GM12878 (cell line): ENCODE measurements around the gene TRIM39. TPM values are rescaled to one million over a fixed set of nuclear protein-coding genes. Genes with fewer than 3 reads are reported as not detected.

ENCODE experiments used
- ATAC-seq: fragments of 200-7000 bp; cut with Tn5 transposase; 3 replicates; pipeline ENCODE4 v1.9.1; 2020; ENCODE audit warnings: mild to moderate bottlenecking, moderate library complexity
- BruUV-seq: library from RNA; stranded (reverse); fragments of 400-500 nt; replicated peaks from 2 replicates; lab custom pipeline; 2021; lab: Mats Ljungman, UMichigan
- CTCF ChIA-PET: fragments of 300-600 bp; sonication (Branson Sonifier 250); formaldehyde crosslinking; extraction: SDS; loops from one replicate; lab custom pipeline; 2021; ENCODE audit warnings: inconsistent platforms; lab: Yijun Ruan, JAX
- POLR2A ChIA-PET: fragments of 350-600 bp; formaldehyde crosslinking; extraction: SDS; loops from one replicate; lab custom pipeline; 2021; ENCODE audit warnings: inconsistent platforms; lab: Charles Lee
- RAD21 ChIA-PET: fragments of 300-600 bp; sonication (Branson Sonifier 250); formaldehyde crosslinking; loops from one replicate; lab custom pipeline; 2023; ENCODE audit warnings: antibody characterized with exemption; ENCODE audit not compliant: unreplicated experiment; lab: Charles Lee
- SMC1A ChIA-PET: fragments of 300-600 bp; sonication (Branson Sonifier 250); formaldehyde crosslinking; loops from one replicate; lab custom pipeline; 2023; ENCODE audit not compliant: unreplicated experiment, uncharacterized antibody; lab: Charles Lee
- DNase-seq: peaks from one replicate; pipeline ENCODE4 v3.0.0-alpha.2; 2011; ENCODE audit warnings: low read depth, low spot score
- FAIRE-seq: peaks from 3 replicates; lab custom pipeline; 2011; peaks lifted over from hg19 to GRCh38; lab: Jason Lieb, UNC
- H2AFZ ChIP-seq: 2 replicates; pipeline ENCODE4 v1.6.0; 2011; ENCODE audit warnings: low read depth, low read length, control low read depth; ENCODE audit not compliant: control insufficient read depth
- H3K27ac ChIP-seq: 2 replicates; pipeline ENCODE4 v1.5.1; 2011; ENCODE audit warnings: control low read depth; ENCODE audit not compliant: control insufficient read depth, insufficient read depth
- H3K27me3 ChIP-seq, 2 experiments: replicated peaks in 1 of 2; 2 replicates each; pipeline versions ENCODE4 v1.6.0 to v1.6.1; 2011; ENCODE audit warnings: low read length in 1 of 2; ENCODE audit not compliant: control insufficient read depth in 2 of 2, insufficient read depth in 2 of 2
- H3K36me3 ChIP-seq, 2 experiments: 2 replicates each; pipeline ENCODE4 v1.5.1; 2011; ENCODE audit warnings: low read length in 1 of 2; ENCODE audit not compliant: control insufficient read depth in 2 of 2, insufficient read depth in 2 of 2
- H3K4me1 ChIP-seq: 2 replicates; pipeline ENCODE4 v1.6.1; 2011; ENCODE audit warnings: mild to moderate bottlenecking, low read length, moderate library complexity, mixed read lengths; ENCODE audit not compliant: control insufficient read depth, insufficient read depth
- H3K4me2 ChIP-seq: 2 replicates; pipeline ENCODE4 v1.6.0; 2011; ENCODE audit warnings: control low read depth; ENCODE audit not compliant: control insufficient read depth, insufficient read depth
- H3K4me3 ChIP-seq: fragments of 200-600 bp; sonication (generic); 2 replicates; pipeline ENCODE4 v1.5.1; 2016
- H3K79me2 ChIP-seq: 2 replicates; pipeline ENCODE4 v1.6.0; 2011; ENCODE audit warnings: low read length; ENCODE audit not compliant: control insufficient read depth, insufficient read depth
- H3K9ac ChIP-seq: 2 replicates; pipeline ENCODE4 v1.8.0; 2011; ENCODE audit warnings: low read length, control low read depth, mixed read lengths; ENCODE audit not compliant: control insufficient read depth, insufficient read depth
- H3K9me3 ChIP-seq: replicated peaks from 3 replicates; pipeline ENCODE4 v1.5.1; 2011; ENCODE audit warnings: mild to moderate bottlenecking, low read length; ENCODE audit not compliant: control insufficient read depth, insufficient read depth
- H4K20me1 ChIP-seq: 2 replicates; pipeline ENCODE4 v1.6.0; 2011; ENCODE audit not compliant: control insufficient read depth, insufficient read depth
- EED ChIP-seq: sonication (generic); IDR thresholded peaks from 2 replicates; pipeline ENCODE4 v1.6.1; 2016; ENCODE audit warnings: antibody characterized with exemption, low read depth
- ESRRA ChIP-seq: IDR thresholded peaks from 2 replicates; pipeline ENCODE4 v1.6.1; 2012; ENCODE audit warnings: mild to moderate bottlenecking, low read length, improper control_type of control experiment
- ETV6 ChIP-seq, 2 experiments: fragments of 450-650 bp in 1 of 2; IDR thresholded peaks in 1 of 2; conservative IDR thresholded peaks in 1 of 2; 2 replicates each; pipeline ENCODE4 v1.6.1; 2014; ENCODE audit warnings: antibody characterized with exemption in 1 of 2, borderline replicate concordance in 1 of 2, low read depth in 1 of 2, mild to moderate bottlenecking in 1 of 2, moderate library complexity in 1 of 2
- FOXM1 ChIP-seq: IDR thresholded peaks from 2 replicates; pipeline ENCODE4 v1.6.1; 2012; ENCODE audit warnings: low read depth, mild to moderate bottlenecking, inconsistent platforms, low read length, moderate library complexity
- HDAC6 ChIP-seq: fragments of 200-600 bp; sonication (generic); IDR thresholded peaks from one replicate; pipeline ENCODE4 v1.8.0; 2017; ENCODE audit warnings: antibody characterized with exemption; ENCODE audit not compliant: unreplicated experiment
- MEF2A ChIP-seq: IDR thresholded peaks from 2 replicates; pipeline ENCODE4 v1.6.1; 2011; ENCODE audit warnings: low read depth, mild to moderate bottlenecking, low read length, moderate library complexity; ENCODE audit not compliant: insufficient read depth
- NR2F1 ChIP-seq: fragments of 450-650 bp; conservative IDR thresholded peaks from 2 replicates; pipeline ENCODE4 v1.6.1; 2017; ENCODE audit warnings: mild to moderate bottlenecking
- RELB ChIP-seq: fragments of 450-650 bp; IDR thresholded peaks from 2 replicates; pipeline ENCODE4 v1.6.1; 2017; ENCODE audit warnings: low read depth, mild to moderate bottlenecking, moderate library complexity
- SMAD5 ChIP-seq: IDR thresholded peaks from 2 replicates; pipeline ENCODE4 v1.6.1; 2016; ENCODE audit warnings: antibody characterized with exemption, low read depth
- SRF ChIP-seq, 2 experiments: IDR thresholded peaks; 2 replicates each; pipeline ENCODE4 v1.6.1; 2011; ENCODE audit warnings: low read depth in 2 of 2, low read length in 2 of 2, mild to moderate bottlenecking in 1 of 2, moderate library complexity in 1 of 2
- STAT3 ChIP-seq: IDR thresholded peaks from 2 replicates; pipeline ENCODE4 v1.6.1; 2011; ENCODE audit warnings: low read depth, low read length, improper control_type of control experiment
- TARDBP ChIP-seq: IDR thresholded peaks from 2 replicates; pipeline ENCODE4 v1.6.1; 2016; ENCODE audit warnings: borderline replicate concordance
- TCF3 ChIP-seq: IDR thresholded peaks from 2 replicates; pipeline ENCODE4 v1.6.1; 2012; ENCODE audit warnings: low read depth, mild to moderate bottlenecking, low read length, borderline replicate concordance; ENCODE audit not compliant: insufficient read depth
- USF2 ChIP-seq: IDR thresholded peaks from 2 replicates; pipeline ENCODE4 v1.6.1; 2011; ENCODE audit warnings: low read depth, low read length, improper control_type of control experiment, borderline replicate concordance
- YBX1 ChIP-seq: fragments of 450-650 bp; IDR thresholded peaks from 2 replicates; pipeline ENCODE4 v1.6.1; 2016; ENCODE audit warnings: antibody characterized with exemption
- YY1 ChIP-seq: IDR thresholded peaks from 2 replicates; pipeline ENCODE4 v1.6.1; 2011; ENCODE audit warnings: low read depth, mild to moderate bottlenecking, low read length
- ZBED1 ChIP-seq: IDR thresholded peaks from 2 replicates; pipeline ENCODE4 v1.6.1; 2016; ENCODE audit warnings: borderline replicate concordance
- ZBTB33 ChIP-seq: fragments of 450-650 bp; IDR thresholded peaks from 2 replicates; pipeline ENCODE4 v1.6.1; 2017; ENCODE audit warnings: mild to moderate bottlenecking
- WGBS: methylation state at CpG from one replicate; pipeline ENCODE4 v1.1.6; 2016; ENCODE audit warnings: low lambda C conversion rate; ENCODE audit not compliant: insufficient replicate concordance, insufficient coverage; ENCODE audit errors: missing lambda C conversion rate; 5-methylcytosine and 5-hydroxymethylcytosine counted together
- in situ Hi-C: fragments of 300-500 bp; cut with MboI; formaldehyde crosslinking; loops from 9 replicates; pipeline ENCODE4 v1.14.3; 2018; ENCODE audit warnings: mixed read lengths
- intact Hi-C: fragments of 100-400 bp; cut with micrococcal nuclease; formaldehyde crosslinking; loops from one replicate; pipeline ENCODE4 v1.14.2; 2022; ENCODE audit not compliant: unreplicated experiment
- polyA plus RNA-seq, 11 experiments: library from polyadenylated mRNA; depleted of rRNA in 4 of 11; unstranded in 6 of 11; stranded (reverse) in 5 of 11; fragments of >200 nt; fragmentation: Nextera tagmentation in 4 of 11; fragmentation: Illumina TruSeq in 1 of 11; extraction: Ambion mirVana in 4 of 11; extraction: Trizol in 1 of 11; gene quantifications; 1 replicate in 1 of 11; 2 replicates in 10 of 11; pipeline versions ENCODE4 v1.2.1 to v1.2.3, GENCODE V29; 2011 to 2016; ENCODE audit warnings: inconsistent platforms in 2 of 11, missing spikeins in 2 of 11, low read depth in 1 of 11
- total RNA-seq, 4 experiments: library from RNA; depleted of rRNA in 3 of 4; stranded (reverse); fragments of >200 nt in 3 of 4; fragmentation: Illumina TruSeq in 1 of 4; extraction: Trizol in 1 of 4; gene quantifications; 2 replicates each; pipeline versions ENCODE4 v1.2.1 to v1.2.3, GENCODE V29; 2013 to 2021

The TRIM39 gene
- total and polyA plus RNA-seq, 10 of the 15 experiments (the other 5 are each of a cell fraction or from before 2014, with no cell fraction given): 3.0 to 11.9 (median 8.8) TPM

- TF ChIP-seq SMAD5 (no peak), YBX1 (no peak), NR2F1 (no peak), TCF3 (no peak), FOXM1 (no peak), STAT3 (no peak), ZBED1 (no peak), HDAC6 (no peak), ETV6 (conservative IDR thresholded peaks at IDR 0.05 in 1 of 2, IDR thresholded peaks at IDR 0.05 in 1 of 2; ENCODE audit: borderline replicate concordance in 1 of 2, low read depth in 1 of 2) (no peak), ESRRA (no peak), SRF (IDR thresholded peaks at IDR 0.05; ENCODE audit: low read depth in 2 of 2, low read length in 2 of 2) (no peak), RELB (no peak)
These were observed 59.4 kb downstream of the TRIM39 start (continued) for GRCh38 chr6:30386166-30386565.

- POLR2A ChIA-PET: no interaction called here
- FAIRE-seq: no peak
- TF ChIP-seq MEF2A (no peak), TARDBP (no peak), YY1 (no peak), USF2 (no peak), ZBTB33 (no peak), EED (no peak)
These were observed 64.5 kb downstream of the TRIM39 start for GRCh38 chr6:30391240-30391639.

More at GRCh38 chr6:30391240-30391639, 64.5 kb downstream of the TRIM39 start:
- no peak overlapping the region for H3K27ac ChIP-seq
- H4K20me1 ChIP-seq: no peaks in the 10 kb centered on the region
- ChIA-PET CTCF (no interaction called here), RAD21 (no interaction called here), SMC1A (no interaction called here)
- no peak overlapping the region for H3K4me3 ChIP-seq
- no peak overlapping the region for H3K4me2 ChIP-seq
- BruUV-seq: no TSS peak
- no peaks in the 10 kb centered on the region for H3K79me2 ChIP-seq
- DNase-seq (no peak), ATAC-seq (no peak)
- intact Hi-C loops (no loop called here), in situ Hi-C loops (no loop called here)
- no peak overlapping the region for H2AFZ ChIP-seq
- no peak overlapping the region for H3K9ac ChIP-seq
- H3K9me3 ChIP-seq: no peaks in the 10 kb centered on the region
- 0% methylated on average over 3 of the region's 3 CpGs for WGBS
- peaks cover 0 to 5% of the 10 kb centered on the region in 2 experiments; a peak in 3 of 4 replicates for H3K27me3 ChIP-seq
- H3K36me3 ChIP-seq: no peaks in the 10 kb centered on the region
- no peaks in the 10 kb centered on the region for H3K4me1 ChIP-seq
